Inferior parietal cortex (tissue), 1 donor: ENCODE measurements around the gene STRN4.
"Not testable (repeated sequence)": the region's sequence is repeated elsewhere in the genome, so short reads cannot be mapped to it uniquely, and the experiment has no call there.

ENCODE experiments used
- DNase-seq: peaks from one replicate; pipeline ENCODE4 v3.0.0-alpha.2; 2016; ENCODE audit errors: extremely low spot score

Gene STRN4

DNA sequence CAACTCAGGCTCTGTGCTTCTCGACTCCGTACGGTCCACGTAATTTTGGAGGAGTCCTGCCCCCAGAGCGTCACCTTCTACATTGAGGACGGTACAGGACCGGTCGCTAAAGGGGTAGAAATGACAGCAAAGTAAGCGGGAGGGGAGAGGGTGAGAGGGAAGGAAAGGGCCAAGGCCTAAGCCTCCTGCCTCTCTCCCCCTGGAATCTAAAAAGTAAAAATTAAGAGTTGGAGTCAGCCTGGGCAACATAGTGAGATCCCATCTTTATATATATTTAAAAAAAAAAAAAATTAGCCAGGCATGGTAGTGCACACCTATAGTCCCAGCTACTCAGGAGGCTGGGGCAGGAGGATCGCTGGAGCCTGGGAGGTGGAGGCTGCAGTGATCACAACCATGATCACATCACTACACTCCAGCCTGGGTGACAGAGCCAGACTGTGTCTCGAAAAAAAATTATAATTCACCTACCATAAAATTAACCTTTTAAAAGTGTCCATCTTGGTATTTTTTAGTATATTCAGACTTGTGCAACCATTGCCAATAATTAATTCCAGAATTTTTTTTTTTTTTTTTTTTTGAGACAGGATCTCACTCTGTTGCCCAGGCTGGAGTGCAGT, 29.5 kb upstream of the STRN4 start:
- DNase-seq = no peak

DNA sequence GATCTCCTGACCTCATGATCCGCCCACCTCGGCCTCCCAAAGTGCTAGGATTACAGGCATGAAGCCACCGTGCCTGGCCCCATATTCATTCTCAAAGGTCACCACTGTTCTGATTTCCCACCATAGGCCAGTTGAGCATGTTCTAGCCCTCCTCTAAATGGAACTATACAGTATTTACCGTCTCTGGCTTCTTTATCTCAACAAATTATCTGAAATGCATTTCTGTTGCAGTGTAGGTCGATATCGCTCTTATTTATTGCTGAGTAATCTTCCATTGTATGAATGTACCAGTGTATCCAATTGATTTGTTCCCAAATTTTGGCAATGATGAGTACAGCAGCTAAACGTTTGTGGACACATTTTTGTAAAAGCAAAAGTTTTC, 26.8 kb upstream of the STRN4 start:
- DNase-seq = no peak

DNA sequence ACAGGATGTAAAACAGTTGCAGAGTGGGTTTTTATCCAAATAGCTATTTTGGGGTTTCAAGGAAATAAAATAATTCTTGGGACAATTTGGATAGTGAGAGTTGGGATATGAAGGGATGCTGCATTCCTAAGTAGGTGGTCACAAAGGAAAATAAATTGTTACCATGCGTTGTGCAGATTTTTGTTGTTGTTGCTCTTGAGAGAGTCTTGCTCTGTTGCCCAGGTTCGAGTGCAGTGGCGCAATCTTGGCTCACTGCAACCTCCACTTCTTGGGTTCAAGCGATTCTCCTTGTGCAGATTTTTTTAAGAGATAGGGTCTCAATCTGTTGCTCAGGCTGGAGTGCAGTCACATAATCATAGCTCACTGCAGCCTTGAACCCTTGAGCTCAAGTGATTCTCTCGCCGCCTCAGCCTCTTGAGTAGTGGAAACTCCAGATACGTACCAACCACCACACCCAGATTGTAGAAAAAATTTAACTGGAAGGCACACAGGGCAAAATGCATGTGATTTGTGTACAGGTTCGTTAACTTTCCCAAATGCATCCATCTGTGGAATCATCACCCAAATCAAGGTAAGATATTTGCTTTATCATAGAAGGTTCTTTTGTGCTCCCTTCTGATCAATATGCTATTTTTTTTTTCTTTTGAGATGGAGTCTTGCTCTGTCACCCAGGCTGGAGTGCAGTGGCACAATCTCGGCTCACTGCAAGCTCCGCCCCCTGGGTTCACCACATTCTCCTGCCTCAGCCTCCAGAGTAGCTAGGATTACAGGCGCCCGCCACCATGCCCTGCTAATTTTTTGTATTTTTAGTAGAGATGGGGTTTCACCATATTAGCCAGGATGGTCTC, 26.1 kb upstream of the STRN4 start:
- no peak for DNase-seq

DNA sequence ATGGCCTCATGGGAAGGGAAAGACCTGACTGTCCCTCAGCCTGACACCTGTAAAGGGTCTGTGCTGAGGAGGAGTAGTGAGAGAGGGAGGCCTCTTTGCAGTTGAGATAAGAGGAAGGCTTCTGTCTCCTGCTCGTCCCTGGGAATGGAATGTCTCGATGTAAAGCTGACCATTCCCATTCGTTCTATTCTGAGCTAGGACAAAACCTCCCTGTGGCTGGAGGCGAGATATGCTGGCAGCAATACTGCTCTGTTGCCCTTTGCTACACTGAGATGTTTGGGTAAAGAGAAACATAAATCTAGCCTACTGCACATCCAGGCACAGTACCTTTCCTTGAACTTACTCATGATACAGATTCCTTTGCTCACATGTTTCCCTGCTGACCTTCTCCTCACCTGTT, 22.5 kb upstream of the STRN4 start:
- DNase-seq = not testable (repeated sequence)

DNA sequence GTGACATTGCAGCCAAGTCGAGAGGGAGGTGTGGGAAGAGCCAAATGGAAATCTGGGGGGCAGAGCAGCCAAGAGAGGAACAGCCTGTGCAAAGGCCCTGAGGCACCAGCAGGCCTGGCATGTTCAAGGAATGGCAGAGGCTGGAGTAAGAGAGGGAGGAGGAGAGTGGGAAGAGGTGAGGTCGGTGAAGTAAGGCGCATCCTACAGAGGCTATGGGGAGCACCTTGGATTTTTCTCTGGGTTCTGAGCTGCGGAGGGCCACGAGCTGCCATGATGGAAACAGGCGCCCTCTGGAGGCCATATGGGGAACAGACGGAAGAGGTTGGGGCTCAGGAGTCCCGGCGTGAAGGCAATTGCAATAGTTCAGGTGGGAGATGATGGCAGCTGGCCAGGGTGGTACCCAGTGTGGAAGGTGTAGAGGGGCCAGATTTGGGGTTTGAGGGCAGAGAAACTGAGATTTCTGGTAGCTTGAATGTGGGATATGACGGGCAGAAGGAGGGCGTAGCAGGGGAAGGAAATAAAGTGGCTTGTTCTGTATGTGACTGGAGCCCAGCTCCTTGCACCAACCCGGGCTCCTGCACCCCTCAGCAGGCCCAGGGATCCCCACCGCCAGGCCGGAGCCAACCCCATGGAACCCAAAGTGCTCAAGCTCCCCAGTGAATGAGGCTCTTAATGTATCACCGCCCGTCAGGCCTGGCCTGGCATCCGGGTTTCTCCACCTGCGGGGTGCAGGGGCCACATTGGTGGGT, 20.5 kb upstream of the STRN4 start:
- no peak for DNase-seq

DNA sequence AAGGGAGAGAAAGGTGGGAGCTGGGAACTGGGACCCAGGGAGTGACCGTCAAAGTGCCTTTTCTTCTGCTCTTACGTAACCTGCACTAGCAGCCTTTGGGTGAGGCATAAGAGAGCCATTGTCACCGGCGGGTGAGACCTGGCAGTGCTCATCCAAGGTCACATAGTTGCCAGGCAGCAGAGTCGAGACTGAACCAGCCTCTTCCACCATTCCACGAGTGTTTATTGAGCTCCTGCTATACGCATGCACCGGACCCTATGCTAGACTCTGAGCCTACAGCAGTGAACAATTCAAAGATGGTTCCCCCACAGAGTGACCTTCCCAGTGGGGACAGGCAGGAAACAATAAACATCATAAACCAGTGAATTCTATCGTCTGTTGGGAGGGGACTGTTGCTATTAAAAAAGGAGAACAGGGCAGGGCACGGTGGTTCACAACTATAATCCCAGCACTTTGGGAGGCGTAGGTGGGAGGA, 18.6 kb upstream of the STRN4 start:
- no peak for DNase-seq

DNA sequence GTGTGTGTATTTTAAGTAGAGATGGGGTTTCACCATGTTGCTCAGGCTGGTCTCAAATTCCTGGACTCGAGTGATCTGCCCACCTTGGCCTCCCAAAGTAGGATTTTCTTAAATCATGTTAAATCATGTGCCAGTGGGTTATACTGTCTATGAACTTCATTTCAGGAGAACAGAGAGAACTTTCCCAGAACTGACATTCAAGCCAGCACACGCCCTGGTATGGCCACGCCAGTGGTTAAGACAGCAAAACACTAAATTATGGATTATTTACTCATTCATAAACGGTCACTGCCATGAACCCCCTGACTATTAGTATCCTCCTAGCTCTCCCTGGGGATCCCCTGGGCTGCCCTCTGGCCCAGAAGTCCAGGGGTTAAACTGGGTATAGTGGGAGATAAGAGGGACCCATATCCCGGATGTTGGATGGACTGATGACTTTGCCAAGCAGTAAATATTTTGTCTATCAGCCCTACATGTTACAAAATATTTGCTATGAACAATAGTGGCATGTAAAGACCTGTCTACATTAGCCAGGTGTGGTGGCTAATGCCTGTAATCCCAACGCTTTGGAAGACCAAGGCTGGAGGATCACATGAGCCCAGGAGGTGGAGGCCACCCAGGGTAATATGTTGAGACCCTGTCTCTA, 16.1 kb upstream of the STRN4 start:
- no peak for DNase-seq

DNA sequence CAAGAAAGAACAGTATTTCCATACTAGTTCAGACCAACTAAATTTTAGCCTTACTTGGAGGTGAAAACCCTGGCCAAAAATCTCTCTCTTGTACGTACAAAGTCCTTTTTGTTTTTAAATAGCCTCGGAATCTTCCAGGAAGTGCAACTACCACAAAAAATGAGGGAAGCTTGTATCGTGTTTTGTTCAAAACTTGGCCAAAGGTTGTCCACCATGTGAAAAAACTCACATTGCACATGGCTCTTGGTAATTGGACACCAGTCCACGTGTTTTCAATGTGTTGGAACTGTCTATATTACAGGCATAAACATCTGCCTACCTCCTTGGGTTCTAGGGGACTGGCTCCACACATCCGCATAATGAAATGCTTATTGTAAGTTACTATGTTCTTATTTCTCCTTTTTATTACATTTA, 15.2 kb upstream of the STRN4 start:
- DNase-seq = no peak

DNA sequence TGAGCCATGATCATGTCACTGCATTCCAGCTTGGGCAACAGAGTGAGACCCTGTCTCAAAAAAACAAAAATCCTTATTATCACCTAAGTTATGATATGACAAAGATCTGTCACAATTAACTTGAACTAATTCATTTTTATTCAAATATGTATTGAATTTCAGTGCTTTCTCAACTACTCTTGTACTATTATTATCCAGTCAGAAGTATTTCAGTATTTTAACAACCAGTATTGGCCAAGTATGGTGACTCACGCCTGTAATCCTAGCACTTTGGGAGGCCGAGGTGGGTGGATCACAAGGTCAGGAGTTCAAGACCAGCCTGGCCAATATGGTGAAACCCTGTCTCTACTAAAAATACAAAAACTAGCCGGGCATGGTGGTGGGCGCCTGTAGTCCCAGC, 14.6 kb upstream of the STRN4 start:
- not testable (repeated sequence) for DNase-seq

DNA sequence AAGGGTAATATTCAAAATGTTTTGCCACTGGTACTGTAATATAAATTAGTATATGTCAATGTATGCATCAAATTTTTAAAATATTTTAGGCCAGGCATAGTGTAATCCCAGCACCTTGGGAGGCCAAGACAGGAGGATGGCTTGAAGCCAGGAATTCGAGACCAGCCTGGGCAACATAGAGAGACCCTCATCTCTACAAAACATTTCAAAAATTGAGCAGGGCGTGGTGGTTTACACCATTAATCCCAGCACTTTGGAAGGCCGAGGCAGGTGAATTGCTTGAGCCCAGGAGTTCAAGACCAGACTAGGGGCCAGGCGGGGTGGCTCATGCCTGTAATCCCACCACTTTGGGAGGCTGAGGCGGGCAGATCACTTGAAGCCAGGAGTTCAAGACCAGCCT, 14.1 kb upstream of the STRN4 start:
- no peak for DNase-seq

DNA sequence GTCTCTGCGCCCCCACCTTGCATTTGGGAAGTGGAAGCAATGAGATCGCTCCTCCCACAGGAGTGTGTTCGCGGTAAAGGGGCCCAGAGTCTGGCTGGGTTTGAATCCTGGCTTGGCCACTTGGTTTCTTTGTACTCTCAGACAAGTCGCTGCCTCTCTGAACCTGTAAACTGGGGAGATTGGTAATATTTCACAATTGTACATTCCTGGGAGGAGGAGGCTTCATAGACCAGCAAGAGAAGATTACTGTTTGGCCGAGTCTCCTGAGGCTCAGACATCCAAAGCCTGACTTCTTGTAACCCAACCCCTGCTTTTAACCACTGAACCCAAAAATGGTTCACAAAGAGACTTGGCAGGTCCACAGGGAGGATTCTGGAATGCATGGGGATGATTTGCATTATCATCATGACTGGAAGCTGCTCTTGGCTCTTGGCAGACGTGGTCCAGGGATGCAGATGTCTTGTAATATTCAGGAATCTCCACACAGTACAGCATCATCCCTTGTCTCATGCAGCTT, 13.6 kb upstream of the STRN4 start:
- DNase-seq = no peak

DNA sequence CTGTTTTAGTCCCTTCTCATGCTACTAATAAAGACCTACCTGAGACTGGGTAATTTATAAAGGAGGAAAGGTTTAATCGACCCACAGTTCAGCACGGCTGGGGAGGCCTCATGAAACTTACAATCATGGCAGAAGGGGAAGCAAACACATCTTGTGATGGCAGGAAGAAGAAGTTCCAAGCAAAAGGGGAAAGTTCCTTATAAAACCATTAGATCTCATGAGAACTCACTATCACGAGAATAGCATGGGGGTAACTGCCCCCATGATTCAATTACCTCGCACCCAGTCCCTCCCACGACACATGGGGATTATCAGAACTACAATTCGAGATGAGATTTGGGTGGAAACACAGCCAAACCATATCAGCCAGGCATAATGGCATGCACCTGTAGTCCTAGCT, 13.0 kb upstream of the STRN4 start:
- DNase-seq = no peak

DNA sequence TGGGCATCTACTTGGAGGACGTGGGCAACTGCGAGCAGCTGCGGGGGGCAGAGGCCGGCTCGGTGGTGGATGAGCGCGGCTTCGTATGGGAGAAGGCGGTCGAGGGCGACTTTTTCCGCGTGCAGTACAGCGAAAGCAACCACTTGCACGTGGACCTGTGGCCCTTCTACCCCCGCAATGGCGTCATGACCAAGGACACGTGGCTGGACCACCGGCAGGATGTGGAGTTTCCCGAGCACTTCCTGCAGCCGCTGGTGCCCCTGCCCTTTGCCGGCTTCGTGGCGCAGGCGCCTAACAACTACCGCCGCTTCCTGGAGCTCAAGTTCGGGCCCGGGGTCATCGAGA, 10.3 kb upstream of the STRN4 start:
- DNase-seq = no peak

DNA sequence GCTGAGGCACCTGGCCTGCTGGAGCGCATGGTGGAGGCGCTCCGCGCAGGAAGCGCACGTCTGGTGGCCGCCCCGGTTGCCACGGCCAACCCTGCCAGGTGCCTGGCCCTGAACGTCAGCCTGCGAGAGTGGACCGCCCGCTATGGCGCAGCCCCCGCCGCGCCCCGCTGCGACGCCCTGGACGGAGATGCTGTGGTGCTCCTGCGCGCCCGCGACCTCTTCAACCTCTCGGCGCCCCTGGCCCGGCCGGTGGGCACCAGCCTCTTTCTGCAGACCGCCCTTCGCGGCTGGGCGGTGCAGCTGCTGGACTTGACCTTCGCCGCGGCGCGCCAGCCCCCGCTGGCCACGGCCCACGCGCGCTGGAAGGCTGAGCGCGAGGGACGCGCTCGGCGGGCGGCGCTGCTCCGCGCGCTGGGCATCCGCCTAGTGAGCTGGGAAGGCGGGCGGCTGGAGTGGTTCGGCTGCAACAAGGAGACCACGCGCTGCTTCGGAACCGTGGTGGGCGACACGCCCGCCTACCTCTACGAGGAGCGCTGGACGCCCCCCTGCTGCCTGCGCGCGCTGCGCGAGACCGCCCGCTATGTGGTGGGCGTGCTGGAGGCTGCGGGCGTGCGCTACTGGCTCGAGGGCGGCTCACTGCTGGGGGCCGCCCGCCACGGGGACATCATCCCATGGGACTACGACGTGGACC, 9.7 kb upstream of the STRN4 start:
- DNase-seq = no peak

DNA sequence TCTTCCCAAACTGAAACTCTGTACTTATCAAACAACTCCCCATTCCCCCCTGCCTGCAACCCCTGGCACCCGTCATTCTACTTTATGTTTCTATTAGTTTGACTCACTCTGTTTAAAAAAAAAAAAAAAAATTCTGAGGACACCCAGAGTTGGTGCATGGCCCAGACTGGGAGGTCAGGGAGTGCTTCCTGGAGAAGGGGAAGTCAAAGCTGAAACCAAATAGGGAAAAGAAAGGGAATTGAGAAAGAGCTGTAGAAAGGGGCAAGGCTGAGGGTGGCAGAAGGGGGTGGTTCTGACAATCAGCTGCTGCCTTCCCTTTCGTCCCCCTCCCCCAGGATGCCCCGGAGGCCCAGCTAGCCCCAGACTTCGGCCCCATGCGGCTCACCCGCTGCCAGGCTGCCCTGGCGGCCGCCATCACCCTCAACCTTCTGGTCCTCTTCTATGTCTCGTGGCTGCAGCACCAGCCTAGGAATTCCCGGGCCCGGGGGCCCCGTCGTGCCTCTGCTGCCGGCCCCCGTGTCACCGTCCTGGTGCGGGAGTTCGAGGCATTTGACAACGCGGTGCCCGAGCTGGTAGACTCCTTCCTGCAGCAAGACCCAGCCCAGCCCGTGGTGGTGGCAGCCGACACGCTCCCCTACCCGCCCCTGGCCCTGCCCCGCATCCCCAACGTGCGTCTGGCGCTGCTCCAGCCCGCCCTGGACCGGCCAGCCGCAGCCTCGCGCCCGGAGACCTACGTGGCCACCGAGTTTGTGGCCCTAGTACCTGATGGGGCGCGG, 9.0 kb upstream of the STRN4 start:
- DNase-seq = no peak

DNA sequence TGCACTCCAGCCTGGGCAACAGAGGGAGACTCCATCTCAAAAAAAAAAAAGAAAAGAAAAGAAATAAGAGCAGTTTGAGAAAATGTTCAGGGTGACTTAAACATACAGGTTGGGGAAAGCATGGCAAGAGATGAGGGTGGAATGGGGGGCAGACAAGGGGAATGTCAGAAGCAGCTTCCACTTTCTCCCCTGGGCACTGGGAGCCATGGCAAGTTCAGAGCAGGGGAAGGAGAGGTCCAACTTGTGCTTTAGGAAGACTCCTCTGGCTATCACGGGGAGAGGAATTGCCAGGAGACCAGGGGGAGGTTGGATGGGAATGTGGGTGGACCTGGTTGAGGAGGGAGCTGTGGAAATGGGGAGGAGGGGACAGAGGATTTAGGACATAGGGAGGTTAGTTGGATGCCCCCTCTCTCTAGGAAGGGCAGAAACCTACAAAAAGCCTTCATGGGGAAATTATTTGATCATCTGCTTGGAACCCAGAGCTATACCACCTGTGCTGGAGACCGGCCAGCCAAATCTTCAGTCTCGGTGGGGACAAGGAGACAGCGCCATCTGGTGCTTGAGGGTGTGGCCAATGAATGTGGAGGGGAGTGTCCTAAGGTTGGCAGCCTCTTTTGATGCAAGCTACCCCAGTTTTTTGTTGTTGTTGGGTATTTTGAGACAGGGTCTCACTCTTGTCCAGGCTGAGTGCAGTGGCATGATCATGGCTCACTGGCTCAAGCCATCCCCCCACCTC, 7.3 kb upstream of the STRN4 start:
- no peak for DNase-seq

DNA sequence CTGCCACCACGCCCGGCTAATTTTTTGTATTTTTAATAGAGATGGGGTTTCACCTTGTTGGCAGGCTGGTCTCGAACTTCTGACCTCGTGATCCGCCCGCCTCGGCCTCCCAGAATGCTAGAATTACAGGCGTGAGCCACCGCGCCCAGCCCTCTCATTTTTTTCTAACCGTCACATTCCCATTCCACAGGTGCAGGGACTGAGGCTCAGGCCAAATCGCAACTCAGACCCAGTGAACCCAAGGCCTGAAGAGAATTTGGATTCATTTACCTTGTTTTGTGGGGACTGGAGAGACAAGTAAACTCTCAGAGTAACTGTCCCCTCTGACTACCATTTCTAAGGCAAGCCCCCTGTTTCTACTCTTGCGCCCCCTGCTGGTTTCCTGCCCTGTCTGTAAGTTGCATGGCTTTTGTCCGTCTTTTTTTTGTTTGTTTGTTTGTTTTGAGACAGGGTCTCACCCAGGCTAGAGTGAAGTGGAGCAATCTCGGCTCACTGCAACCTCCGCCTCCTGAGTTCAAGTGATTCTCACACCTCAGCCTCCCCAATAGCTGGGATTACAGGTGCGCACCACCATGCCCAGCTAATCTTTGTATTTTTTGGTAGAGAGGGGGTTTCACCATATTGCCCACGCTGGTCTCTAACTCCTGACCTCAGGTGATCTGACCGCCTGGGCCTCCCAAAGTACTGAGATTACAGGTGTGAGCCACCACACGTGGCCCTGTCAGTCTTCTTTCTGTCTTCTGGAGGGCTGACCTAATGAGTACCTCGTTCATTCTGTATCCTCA, 2.3 kb upstream of the STRN4 start:
- DNase-seq = no peak

DNA sequence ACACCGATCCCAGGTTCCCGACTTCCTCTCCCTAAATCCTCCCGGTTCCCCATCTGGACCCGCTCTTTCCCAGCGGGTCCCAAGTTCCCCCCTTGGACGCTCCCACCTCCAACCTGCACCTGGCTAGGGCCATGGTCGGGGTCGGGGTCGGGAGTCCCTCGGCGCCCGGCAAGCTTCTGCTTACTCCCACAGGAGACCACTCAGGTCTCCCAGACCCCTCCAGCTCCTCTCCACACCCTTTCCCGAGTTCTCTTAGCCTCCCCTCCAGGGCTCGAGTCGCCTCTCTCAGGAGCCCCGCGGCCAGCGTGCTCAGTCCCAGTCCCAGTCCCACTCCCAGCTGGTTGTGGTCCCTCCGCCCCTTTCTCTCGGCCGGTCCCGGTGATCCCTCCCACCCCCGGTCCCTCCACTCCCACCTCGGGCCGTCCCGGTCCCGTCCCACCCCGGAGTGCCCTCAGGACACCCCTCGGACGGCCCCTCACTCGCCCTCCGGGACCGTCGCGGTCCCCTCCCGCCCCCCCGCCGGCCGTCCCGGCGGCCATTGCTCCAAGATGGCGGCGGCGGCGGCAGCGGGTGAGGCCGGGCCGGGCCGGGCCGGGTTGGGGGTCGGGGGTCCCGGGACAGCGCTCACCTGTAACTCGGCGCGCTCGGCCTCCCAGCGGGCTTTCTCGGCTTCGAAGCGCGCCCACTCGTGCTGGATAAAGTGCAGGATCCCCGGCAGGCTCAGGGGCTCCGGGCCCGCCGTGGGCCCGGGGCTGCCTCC, 549 bp downstream of the STRN4 start, which contains the start of gene FKRP:
TSS of gene FKRP (plus strand) at position 537 of the 760 bp plus-strand sequence. CDS start 9,394 bp downstream, outside the sequence.
- DNase-seq = no peak
